NCI-H774 (cell line): Measurements from ENCODE around the gene PSMD1.

Experiments used
- DNase-seq: peaks from one replicate; lab custom pipeline; 2025; lab: John Stamatoyannopoulos, UW

The PSMD1 gene

DNA sequence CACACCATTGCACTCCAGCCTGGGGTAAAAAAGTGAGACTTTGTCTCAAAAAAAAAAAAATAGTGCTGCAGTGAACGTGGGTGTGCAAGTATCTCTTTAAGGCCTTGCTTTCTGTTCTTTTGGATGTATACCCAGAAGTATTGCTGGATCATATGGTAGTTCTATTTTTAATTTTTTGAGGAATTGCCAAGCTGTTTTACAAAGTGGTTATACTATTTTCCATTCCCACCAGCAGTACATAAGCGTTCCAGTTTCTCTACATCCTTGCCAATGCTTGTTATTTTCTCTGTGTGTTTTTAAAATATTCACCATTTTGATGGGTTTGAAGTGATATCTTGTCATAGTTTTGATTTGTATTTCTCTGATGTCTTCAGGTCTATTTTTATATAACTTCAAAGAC lies 154.8 kb downstream of the PSMD1 start:
- DNase-seq: no peak

GRCh38 chr2:231212329-231212845 lies 155.7 kb downstream of the PSMD1 start:
- DNase-seq: no peak

DNA sequence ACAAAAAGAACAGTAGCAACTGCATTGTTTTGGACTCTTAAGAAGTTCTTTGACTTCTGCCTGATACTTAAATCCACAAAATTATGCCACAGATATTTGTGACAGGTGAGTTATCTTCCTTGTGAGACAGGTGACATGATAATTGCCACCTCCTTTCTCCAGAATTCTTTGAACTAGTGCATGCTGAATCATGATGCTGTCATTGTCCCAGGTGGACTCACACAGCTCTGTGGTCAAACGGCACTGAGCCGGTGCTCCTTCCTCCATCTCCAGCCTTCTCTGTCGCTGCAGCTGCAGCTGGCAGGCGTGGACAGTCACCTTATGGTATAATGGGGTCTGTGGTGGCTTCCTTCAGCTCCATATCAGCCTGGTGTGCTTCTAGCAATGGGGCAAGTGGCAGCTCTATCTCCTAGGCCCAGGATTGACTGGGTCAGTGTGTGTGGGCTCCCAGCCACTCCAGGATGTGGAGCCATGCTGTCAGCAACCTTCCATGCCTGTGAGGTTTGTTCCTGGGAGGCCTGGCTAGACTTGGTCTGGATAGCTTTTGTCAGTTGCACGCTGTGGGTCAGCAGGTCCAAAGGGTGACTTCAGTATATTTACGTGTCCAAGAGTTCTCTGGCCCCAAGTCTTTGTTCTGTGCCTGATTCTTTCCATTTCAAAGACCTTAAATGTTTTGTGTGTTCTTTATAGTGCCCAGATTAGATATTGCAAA lies 157.4 kb downstream of the PSMD1 start:
- no peak for DNase-seq

DNA sequence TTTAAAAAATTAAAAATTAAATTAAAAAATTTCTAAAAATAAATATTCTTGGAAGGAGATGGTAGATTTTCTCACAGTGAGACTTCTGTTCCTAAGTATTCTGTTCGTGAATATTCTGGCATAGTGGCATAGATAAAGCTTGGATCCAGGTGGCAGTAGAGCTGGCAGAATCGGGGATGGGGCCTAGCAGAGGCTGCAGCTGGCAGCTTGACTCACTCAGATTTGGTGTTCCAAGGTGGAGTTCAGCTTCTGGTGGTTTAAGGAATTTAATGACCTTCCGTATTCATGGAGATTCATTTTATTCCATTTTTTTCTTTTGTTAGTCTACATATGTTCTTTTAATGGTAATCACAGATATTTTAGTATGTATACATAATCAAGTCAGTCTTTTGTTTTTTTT lies 161.7 kb downstream of the PSMD1 start:
- DNase-seq: no peak

DNA sequence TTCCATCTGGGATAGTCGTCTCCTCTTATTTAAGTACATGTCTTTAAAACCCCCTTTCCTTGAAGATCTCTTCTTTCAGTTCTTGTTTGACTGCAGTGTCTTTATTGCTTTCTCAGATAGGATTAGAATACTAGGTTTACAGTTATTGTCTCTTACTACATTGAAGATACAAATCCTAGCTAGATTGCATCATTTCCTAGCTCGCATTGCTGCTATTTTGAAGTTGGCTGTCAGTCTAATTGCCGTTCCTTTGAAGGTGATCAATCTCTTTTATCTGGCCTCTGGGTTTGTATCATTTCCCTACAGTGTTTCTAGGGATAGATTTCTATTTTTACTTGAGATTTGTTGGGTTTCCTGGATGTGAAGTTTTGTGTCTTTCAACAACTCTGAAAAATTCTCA lies 162.6 kb downstream of the PSMD1 start:
- DNase-seq: no peak

DNA sequence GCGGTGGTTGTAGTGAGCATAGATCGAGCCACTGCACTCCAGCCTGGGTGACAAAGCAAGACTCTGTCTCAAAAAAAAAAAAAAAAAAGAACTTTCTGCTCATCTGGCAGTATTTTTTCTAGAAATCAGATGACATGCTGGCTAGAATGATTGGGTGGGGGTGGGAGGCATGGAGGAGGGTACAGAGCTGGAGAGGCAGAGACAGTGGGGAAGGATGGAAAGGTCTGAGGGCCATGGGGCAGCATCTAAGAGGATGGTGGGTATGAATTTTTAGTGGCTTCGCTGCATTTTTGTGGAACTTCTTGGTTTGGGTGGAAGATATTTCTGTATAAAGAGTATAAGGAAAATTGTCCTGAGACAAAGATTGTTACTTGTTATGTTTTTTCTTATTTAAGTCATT lies 165.1 kb downstream of the PSMD1 start:
- DNase-seq: no peak
